K562 (cell line): ENCODE data around the gene FBRS. TPM values are rescaled to one million over a fixed set of nuclear protein-coding genes. Genes with fewer than 3 reads are reported as not detected.

ENCODE experiments used
- ADNP ChIP-seq: fragments of 200-800 bp; sonication (Bioruptor generic); IDR thresholded peaks from 2 replicates; pipeline ENCODE4 v1.6.1; 2016; ENCODE audit warnings: missing genetic modification characterization, missing compliant biosample characterization
- ARID2 ChIP-seq: fragments of 450-650 bp; IDR thresholded peaks from 2 replicates; pipeline ENCODE4 v1.6.1; 2017; ENCODE audit warnings: antibody characterized with exemption, mild to moderate bottlenecking
- BMI1 ChIP-seq: fragments of 150-350 bp; IDR thresholded peaks from 2 replicates; pipeline ENCODE4 v1.6.1; 2014; ENCODE audit warnings: low read length
- DMBX1 ChIP-seq: fragments of 250-450 bp; sonication (Bioruptor Pico); IDR thresholded peaks from 2 replicates; pipeline ENCODE4 v1.8.0; 2022; ENCODE audit warnings: inconsistent platforms, mild to moderate bottlenecking, moderate library complexity, borderline replicate concordance
- FOXK1 ChIP-seq: sonication (generic); formaldehyde crosslinking; IDR thresholded peaks from 2 replicates; pipeline ENCODE4 v1.8.0; 2022; ENCODE audit warnings: missing genetic modification reagents, mild to moderate bottlenecking, borderline replicate concordance
- GATA2 ChIP-seq: sonication (generic); formaldehyde crosslinking; IDR thresholded peaks from 2 replicates; pipeline ENCODE4 v1.4.0; 2020; ENCODE audit warnings: mild to moderate bottlenecking, missing genetic modification reagents
- MTA3 ChIP-seq: fragments of 450-650 bp; formaldehyde crosslinking; IDR thresholded peaks from 2 replicates; pipeline ENCODE4 v1.6.1; 2017; ENCODE audit warnings: mild to moderate bottlenecking, borderline replicate concordance
- NR2C1 ChIP-seq, 2 experiments: fragments of 450-650 bp; IDR thresholded peaks; 2 replicates each; pipeline ENCODE4 v1.6.1; 2017; ENCODE audit warnings: mild to moderate bottlenecking in 2 of 2, antibody characterized with exemption in 1 of 2, inconsistent platforms in 1 of 2, missing compliant biosample characterization in 1 of 2, missing genetic modification characterization in 1 of 2
- PHB2 ChIP-seq: fragments of 450-650 bp; IDR thresholded peaks from 2 replicates; pipeline ENCODE4 v1.6.1; 2017; ENCODE audit warnings: low read depth
- PTRF ChIP-seq: fragments of 450-650 bp; IDR thresholded peaks from 2 replicates; pipeline ENCODE4 v1.6.1; 2016; ENCODE audit warnings: mild to moderate bottlenecking, missing genetic modification characterization, missing compliant biosample characterization
- TAF7 ChIP-seq: fragments of 450-650 bp; IDR thresholded peaks from 2 replicates; pipeline ENCODE4 v1.6.1; 2016; ENCODE audit warnings: missing genetic modification characterization, missing compliant biosample characterization
- ZNF445 ChIP-seq: fragments of 250-450 bp; sonication (Bioruptor Pico); IDR thresholded peaks from 2 replicates; pipeline ENCODE4 v1.4.0; 2020; ENCODE audit warnings: low read depth, mild to moderate bottlenecking, moderate library complexity
- polyA plus RNA-seq, 8 experiments: library from polyadenylated mRNA; depleted of rRNA in 4 of 8; stranded (reverse) in 5 of 8; unstranded in 3 of 8; fragments of >200 nt; fragmentation: Nextera tagmentation in 2 of 8; fragmentation: Illumina TruSeq in 1 of 8; extraction: Ambion mirVana in 2 of 8; extraction: Trizol in 1 of 8; gene quantifications; 2 replicates each; pipeline versions ENCODE4 v1.2.1 to v1.2.3, GENCODE V29; 2011 to 2014; ENCODE audit warnings: inconsistent platforms in 1 of 8, missing spikeins in 1 of 8
- total RNA-seq, 7 experiments: library from RNA; depleted of rRNA in 6 of 7; stranded (reverse); fragments of >200 nt in 6 of 7; fragmentation: Illumina TruSeq in 2 of 7; extraction: Trizol in 2 of 7; gene quantifications; 2 replicates each; pipeline versions ENCODE4 v1.2.1 to v1.2.3, GENCODE V29; 2011 to 2021; ENCODE audit warnings: low replicate concordance in 1 of 7
- TF ChIP-seq, protein P1 (sequence below): fragments of 250-450 bp; sonication (Bioruptor Pico); IDR thresholded peaks from 2 replicates; pipeline ENCODE4 v1.8.0; 2021; ENCODE audit warnings: borderline replicate concordance, mild to moderate bottlenecking, moderate library complexity; ENCODE audit not compliant: poor library complexity, severe bottlenecking
- TF ChIP-seq, protein P2 (sequence below): sonication (generic); IDR thresholded peaks from 2 replicates; pipeline ENCODE4 v1.6.1; 2016
- TF ChIP-seq, protein P3 (sequence below): sonication (generic); formaldehyde crosslinking; IDR thresholded peaks from 2 replicates; pipeline ENCODE4 v1.5.0; 2020; ENCODE audit warnings: missing genetic modification reagents
- TF ChIP-seq, protein P4 (sequence below): IDR thresholded peaks from 2 replicates; pipeline ENCODE4 v1.6.1; 2016; ENCODE audit warnings: missing genetic modification characterization, missing compliant biosample characterization
- TF ChIP-seq, protein P5 (sequence below): fragments of 450-650 bp; formaldehyde crosslinking; conservative IDR thresholded peaks from 2 replicates; pipeline ENCODE4 v1.4.0; 2022; ENCODE audit warnings: mild to moderate bottlenecking, missing genetic modification characterization
- TF ChIP-seq, protein P6 (sequence below): fragments of 450-650 bp; IDR thresholded peaks from 2 replicates; pipeline ENCODE4 v1.6.1; 2016; ENCODE audit warnings: borderline replicate concordance

Gene FBRS
- total and polyA plus RNA-seq, 9 of the 15 experiments (the other 6 are each of a cell fraction or from before 2014, with no cell fraction given) = 0.32 to 59.5 (median 13.1) TPM

DNA sequence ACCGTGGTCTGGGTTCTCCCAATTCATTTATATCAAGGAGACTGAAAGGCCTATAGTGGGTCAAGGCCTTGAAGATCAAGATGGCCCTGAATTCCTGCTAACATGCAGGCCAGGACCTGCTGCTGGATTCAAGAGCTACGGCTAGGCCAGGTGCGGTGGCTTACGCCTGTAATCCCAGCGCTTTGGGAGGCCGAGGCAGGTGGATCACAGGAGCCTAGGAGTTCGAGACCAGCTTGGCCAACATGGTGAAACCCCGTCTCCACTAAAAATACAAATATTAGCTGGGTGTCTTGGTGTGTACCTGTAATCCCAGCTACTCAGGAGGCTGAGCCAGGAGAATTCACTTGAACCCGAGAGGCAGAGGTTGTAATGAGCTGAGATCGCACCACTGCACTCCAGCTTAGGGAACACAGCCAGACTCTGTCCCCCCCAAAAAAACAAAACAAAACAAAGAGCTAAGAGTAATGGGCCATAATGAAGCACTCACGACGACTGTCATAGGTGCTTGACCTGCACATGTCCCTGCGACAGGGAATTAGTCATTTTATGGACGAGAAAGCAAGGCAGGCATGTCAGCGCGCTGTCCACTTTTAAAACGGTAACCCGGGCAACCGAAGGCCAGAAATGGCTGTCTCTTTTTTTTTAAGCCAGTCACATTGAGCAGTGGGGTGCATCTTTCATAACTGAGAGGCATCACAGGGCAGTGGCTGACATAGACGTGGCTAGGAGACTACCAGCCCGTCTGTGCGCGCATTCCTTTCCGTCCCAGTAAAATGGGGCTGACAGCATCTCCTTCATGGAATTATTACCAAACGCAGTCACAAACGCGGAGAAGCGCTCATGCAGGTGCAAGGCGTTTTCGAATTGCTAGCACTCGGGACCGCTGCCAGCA, 1.0 kb upstream of the FBRS start (continued):
- TF ChIP-seq, protein P1, sequence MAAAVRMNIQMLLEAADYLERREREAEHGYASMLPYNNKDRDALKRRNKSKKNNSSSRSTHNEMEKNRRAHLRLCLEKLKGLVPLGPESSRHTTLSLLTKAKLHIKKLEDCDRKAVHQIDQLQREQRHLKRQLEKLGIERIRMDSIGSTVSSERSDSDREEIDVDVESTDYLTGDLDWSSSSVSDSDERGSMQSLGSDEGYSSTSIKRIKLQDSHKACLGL (CRISPR knock-in tag) = no peak
- no peak for TF ChIP-seq TAF7 (tag)
- TF ChIP-seq GATA2 = no peak
- no peak for TF ChIP-seq ADNP
- TF ChIP-seq, protein P2, sequence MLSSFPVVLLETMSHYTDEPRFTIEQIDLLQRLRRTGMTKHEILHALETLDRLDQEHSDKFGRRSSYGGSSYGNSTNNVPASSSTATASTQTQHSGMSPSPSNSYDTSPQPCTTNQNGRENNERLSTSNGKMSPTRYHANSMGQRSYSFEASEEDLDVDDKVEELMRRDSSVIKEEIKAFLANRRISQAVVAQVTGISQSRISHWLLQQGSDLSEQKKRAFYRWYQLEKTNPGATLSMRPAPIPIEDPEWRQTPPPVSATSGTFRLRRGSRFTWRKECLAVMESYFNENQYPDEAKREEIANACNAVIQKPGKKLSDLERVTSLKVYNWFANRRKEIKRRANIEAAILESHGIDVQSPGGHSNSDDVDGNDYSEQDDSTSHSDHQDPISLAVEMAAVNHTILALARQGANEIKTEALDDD = no peak
- no peak for TF ChIP-seq PTRF (tag)
- TF ChIP-seq FOXK1 (CRISPR knock-in tag) = no peak; the same call in 1 of the 2 replicates
- TF ChIP-seq, protein P3, sequence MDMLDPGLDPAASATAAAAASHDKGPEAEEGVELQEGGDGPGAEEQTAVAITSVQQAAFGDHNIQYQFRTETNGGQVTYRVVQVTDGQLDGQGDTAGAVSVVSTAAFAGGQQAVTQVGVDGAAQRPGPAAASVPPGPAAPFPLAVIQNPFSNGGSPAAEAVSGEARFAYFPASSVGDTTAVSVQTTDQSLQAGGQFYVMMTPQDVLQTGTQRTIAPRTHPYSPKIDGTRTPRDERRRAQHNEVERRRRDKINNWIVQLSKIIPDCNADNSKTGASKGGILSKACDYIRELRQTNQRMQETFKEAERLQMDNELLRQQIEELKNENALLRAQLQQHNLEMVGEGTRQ = no peak
- TF ChIP-seq NR2C1 (IDR thresholded peaks at IDR 0.05) = no peak
- no peak for TF ChIP-seq NR2C1 (tag; IDR thresholded peaks at IDR 0.05)
- TF ChIP-seq ARID2 = no peak
- TF ChIP-seq, protein P4, sequence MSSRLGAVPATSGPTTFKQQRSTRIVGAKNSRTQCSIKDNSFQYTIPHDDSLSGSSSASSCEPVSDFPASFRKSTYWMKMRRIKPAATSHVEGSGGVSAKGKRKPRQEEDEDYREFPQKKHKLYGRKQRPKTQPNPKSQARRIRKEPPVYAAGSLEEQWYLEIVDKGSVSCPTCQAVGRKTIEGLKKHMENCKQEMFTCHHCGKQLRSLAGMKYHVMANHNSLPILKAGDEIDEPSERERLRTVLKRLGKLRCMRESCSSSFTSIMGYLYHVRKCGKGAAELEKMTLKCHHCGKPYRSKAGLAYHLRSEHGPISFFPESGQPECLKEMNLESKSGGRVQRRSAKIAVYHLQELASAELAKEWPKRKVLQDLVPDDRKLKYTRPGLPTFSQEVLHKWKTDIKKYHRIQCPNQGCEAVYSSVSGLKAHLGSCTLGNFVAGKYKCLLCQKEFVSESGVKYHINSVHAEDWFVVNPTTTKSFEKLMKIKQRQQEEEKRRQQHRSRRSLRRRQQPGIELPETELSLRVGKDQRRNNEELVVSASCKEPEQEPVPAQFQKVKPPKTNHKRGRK (tag) = no peak
- TF ChIP-seq, protein P5, sequence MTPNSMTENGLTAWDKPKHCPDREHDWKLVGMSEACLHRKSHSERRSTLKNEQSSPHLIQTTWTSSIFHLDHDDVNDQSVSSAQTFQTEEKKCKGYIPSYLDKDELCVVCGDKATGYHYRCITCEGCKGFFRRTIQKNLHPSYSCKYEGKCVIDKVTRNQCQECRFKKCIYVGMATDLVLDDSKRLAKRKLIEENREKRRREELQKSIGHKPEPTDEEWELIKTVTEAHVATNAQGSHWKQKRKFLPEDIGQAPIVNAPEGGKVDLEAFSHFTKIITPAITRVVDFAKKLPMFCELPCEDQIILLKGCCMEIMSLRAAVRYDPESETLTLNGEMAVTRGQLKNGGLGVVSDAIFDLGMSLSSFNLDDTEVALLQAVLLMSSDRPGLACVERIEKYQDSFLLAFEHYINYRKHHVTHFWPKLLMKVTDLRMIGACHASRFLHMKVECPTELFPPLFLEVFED = 0 out of 2 replicates have a peak, but pooled peaks have one; percentile 24
- no peak for TF ChIP-seq BMI1
- TF ChIP-seq, protein P6, sequence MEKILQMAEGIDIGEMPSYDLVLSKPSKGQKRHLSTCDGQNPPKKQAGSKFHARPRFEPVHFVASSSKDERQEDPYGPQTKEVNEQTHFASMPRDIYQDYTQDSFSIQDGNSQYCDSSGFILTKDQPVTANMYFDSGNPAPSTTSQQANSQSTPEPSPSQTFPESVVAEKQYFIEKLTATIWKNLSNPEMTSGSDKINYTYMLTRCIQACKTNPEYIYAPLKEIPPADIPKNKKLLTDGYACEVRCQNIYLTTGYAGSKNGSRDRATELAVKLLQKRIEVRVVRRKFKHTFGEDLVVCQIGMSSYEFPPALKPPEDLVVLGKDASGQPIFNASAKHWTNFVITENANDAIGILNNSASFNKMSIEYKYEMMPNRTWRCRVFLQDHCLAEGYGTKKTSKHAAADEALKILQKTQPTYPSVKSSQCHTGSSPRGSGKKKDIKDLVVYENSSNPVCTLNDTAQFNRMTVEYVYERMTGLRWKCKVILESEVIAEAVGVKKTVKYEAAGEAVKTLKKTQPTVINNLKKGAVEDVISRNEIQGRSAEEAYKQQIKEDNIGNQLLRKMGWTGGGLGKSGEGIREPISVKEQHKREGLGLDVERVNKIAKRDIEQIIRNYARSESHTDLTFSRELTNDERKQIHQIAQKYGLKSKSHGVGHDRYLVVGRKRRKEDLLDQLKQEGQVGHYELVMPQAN = peak; percentile 80; the same call in 1 of the 2 replicates
- TF ChIP-seq PHB2 = no peak
- 0 out of 2 replicates have a peak, but pooled peaks have one; percentile 28 for TF ChIP-seq ZNF445
- TF ChIP-seq MTA3 = no peak
- no peak for TF ChIP-seq DMBX1 (CRISPR knock-in tag)
